Dermis microvascular lymphatic vessel endothelial cell (primary cell): ENCODE results near the gene MADD. TPM values are rescaled to one million over a fixed set of nuclear protein-coding genes. Genes with fewer than 3 reads are reported as not detected.
"Not testable (repeated sequence)": the region's sequence is repeated elsewhere in the genome, so short reads cannot be mapped to it uniquely, and the experiment has no call there.

Experiments
- DNase-seq, 2 donors: peaks; one replicate each; pipeline versions ENCODE4 v3.0.0 to v3.0.0-alpha.2; 2010; ENCODE audit warnings: low read depth in 2 of 2
- total RNA-seq: library from RNA; depleted of rRNA; stranded (reverse); fragments of >200 nt; gene quantifications from 2 replicates; pipeline ENCODE4 v1.2.1, GENCODE V29; 2014

The MADD gene
- total RNA-seq, 1 donor from 2014 or later = 15.5 TPM

DNA sequence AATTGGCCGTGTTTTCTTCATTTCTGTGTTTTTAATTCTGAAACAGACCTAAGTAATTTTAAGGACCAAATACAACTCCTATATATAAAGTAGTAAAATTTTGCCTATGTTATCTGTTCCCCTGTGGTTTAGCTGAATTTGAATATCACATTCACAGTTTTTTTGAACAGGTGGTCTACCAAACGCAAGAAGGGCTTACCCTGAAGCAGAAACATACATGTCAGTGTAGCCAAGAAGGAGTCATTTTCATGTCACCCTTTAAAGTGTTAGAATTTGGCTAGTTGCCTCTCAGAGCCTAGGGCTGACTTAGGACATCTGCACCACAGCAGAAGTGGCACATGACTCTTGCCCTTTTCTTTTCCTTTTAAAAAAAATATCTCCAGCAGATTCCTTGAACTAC is 48.2 kb downstream of the MADD start:
- no peak for DNase-seq

- no peak for DNase-seq
These were observed 54.6 kb downstream of the MADD start for GRCh38 chr11:47324520-47324919.

DNA sequence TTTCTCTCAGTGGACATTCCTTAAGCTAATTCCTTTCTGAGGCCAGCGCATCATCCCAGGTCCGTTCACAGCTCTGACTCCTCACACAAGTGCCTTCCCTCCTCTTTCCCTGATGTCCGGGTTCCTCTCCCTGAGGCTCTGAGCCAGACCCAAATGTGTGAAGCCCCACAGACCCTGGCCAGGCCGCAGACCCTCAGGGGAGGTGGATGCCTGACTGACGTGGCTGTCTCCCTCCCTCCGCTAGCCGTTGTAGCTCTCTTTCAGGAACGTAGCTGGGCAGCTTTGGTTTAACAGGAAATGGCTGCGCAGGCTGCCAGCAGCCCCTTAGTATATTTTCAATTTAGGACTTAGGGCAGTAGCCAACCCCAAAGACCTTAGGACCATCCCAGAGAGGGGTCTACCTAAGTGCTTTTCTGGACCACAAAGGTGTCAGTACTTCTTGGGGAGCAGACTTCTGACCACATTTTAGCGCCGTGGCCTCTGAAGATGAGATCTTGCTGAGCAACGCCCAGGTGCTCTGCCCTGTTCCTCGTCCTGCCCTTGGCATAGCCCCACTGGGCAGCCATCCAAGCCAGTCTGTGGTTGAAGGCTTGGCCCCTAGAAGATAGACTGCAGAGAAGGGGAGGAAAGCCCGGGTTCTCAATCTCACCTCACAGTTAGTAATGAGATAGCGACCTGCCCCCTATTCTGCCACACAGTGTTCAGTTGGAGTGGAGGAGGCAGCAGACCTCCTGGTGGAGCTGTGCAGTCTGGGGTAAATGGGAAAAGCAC is 55.5 kb downstream of the MADD start:
- no peak for DNase-seq

DNA sequence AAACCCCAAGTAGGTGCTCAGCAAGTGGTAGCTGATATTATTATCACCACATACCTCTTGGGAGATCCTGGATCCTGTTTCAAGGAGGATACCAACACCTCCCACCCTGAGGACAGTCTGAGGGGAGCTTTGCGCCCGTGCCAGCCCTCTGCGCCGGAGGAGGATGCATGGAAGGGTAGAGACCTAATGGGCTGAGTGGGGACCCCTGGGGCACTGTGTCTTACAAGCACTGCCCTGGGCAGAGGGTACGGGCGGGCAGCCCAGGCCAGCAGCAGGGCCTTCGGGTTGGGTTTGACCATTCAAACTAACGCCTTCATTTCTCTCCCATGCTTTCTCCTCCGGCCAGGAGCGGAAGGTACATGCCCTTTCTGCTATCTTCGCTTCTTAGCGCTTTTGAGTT is 56.3 kb downstream of the MADD start:
- DNase-seq = no peak

- no peak for DNase-seq
These were observed 57.1 kb downstream of the MADD start for GRCh38 chr11:47327025-47327424.

DNA sequence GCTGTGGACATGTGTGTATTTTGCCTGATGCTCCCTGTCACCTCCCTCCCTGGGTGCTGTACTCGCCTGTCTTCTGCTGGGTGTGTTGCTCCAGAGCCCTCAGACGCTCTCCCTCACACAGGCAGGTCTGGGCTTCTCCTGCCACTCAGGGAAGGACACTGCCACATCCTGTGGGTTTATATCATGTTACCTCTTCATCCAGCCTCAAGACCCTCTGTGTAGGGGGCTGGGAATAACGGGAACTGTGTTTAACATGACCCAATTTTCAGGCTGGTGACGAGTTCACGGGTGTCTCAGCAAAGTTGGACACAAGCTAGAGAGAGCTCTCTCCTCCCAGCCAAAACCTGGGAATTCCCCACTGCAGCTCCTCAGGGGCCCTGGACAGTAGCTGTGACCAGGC is 58.0 kb downstream of the MADD start:
- DNase-seq = no peak

DNA sequence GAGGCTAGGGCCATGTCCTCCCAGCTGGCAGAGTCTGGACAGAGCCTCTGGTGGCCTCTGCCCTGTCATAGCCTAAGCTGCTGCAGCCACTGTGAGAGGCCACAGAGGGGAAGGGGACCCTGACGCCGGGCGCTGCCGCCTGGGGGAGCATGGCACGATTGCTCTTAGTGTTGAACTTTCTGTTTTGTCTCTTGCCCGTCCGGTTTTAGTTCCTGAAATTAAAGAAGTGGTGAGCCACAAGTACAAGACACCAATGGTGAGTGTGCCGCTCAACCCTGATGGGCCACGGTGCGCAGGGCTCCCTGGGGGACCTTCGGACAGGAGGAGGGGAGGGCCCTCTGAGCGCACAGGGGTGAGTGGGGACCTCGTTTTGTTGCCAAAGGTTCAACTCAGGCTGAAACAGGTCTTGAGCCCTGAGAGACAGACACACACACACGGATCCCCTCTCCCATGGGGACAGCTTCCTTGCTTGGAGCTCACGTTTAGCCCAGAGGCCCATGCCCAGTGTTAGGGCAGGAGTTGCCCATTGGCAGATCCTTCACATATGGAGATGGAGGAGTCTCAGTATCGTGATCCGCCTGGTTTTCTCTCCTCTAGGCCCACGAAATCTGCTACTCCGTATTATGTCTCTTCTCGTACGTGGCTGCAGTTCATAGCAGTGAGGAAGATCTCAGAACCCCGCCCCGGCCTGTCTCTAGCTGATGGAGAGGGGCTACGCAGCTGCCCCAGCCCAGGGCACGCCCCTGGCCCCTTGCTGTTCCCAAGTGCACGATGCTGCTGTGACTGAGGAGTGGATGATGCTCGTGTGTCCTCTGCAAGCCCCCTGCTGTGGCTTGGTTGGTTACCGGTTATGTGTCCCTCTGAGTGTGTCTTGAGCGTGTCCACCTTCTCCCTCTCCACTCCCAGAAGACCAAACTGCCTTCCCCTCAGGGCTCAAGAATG is 58.8 kb downstream of the MADD start:
- DNase-seq = no peak

DNA sequence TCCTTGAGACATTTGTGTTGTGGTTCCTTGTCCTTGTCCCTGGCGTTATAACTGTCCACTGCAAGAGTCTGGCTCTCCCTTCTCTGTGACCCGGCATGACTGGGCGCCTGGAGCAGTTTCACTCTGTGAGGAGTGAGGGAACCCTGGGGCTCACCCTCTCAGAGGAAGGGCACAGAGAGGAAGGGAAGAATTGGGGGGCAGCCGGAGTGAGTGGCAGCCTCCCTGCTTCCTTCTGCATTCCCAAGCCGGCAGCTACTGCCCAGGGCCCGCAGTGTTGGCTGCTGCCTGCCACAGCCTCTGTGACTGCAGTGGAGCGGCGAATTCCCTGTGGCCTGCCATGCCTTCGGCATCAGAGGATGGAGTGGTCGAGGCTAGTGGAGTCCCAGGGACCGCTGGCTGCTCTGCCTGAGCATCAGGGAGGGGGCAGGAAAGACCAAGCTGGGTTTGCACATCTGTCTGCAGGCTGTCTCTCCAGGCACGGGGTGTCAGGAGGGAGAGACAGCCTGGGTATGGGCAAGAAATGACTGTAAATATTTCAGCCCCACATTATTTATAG is 59.6 kb downstream of the MADD start:
- DNase-seq = no peak

- DNase-seq = peak; percentile 36 to 58
These were observed 60.3 kb downstream of the MADD start for GRCh38 chr11:47329987-47330931.

GRCh38 chr11:47331454-47332302 is 61.7 kb downstream of the MADD start:
- no peak for DNase-seq

DNA sequence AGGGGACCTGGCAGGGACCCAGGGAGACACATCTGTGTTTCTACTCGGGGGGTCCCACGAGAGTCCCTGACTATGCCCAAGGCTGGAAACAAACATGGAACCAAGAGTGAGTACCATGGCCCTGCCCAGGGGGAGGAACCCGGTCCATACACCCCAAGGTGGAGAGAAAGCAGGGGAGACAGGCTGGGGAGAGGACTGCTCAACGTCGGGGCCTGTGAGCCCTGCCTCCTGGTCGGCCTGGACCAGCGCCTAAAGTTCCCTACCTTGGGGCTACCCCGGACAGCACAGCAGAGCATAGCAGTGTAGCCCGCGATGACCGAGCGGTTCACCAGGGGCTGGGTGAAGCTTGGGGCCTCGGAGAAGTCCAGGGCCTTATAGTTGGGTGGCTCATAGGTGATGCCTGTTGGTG is 62.4 kb downstream of the MADD start:
- DNase-seq = no peak

DNA sequence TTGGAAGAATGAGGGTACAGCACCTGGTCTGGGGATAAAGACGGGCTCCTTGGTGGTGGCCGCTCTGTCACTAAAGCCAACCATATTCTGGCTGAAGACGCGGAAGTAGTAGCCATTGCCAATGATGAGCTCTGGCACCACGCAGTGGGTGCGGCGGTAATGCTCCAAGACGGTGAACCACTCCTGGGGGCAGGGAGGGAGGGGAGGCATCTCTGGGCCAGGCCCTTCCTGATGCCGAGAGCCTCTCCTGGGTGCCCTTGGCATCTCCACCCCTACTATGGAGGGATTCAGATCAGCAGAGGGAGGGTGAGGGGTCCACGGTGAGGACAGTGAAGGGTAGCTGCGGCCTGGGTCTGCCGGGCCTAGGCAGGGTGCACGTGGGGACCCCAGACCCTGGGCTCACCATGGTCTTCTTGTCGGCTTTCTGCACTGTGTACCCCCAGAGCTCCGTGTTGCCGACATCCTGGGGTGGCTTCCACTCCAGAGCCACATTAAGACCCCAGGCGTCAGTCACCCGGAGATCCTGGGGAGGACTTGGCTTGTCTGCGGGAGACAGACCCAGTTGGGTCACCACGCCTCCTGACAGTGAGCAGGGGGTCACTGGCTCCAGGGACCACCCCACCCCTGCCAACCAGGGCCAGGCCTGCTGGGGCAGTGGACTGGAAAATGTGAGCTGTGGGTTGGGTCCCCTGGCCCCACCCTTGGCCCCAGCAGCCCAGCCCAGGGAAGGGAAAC is 63.0 kb downstream of the MADD start:
- no peak for DNase-seq

DNA sequence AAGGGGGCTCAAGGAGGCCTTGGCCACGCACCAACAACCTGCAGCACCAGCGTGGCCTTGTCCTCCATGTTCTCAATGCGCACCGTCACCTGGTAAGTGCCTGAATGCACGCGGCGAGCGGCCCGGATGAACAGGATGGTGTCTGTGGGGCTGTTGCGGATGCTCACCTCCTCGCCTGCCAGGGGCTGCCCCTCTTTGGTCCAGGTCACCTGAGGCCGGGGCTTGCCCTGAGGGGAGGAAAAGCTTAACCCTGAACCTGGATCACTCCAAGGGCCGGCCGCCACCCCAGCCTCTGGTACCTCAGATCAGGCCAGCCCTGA is 63.6 kb downstream of the MADD start:
- DNase-seq = no peak

GRCh38 chr11:47333886-47334443 is 64.0 kb downstream of the MADD start:
- no peak for DNase-seq

GRCh38 chr11:47334699-47335411 is 64.9 kb downstream of the MADD start:
- DNase-seq = not testable (repeated sequence)

DNA sequence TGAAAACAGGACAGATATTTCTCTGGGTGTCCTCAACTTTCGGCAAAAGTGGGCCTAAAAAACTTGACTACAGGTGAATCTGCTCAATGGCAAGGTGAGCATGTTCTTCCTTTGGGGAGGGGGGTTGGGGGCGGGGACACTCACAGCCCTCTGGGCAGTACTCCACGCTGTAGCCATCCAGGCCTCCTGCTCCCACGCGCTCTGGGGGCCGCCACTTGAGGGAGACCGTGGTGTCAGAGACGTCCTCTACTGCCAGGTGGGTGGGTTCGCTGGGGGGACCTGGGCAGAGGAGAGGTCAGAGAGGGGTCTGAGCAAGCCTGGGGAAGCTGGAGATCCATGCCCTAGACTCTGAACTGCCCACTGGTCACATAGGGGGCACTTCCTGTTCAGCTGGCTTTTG is 65.8 kb downstream of the MADD start:
- no peak for DNase-seq

DNA sequence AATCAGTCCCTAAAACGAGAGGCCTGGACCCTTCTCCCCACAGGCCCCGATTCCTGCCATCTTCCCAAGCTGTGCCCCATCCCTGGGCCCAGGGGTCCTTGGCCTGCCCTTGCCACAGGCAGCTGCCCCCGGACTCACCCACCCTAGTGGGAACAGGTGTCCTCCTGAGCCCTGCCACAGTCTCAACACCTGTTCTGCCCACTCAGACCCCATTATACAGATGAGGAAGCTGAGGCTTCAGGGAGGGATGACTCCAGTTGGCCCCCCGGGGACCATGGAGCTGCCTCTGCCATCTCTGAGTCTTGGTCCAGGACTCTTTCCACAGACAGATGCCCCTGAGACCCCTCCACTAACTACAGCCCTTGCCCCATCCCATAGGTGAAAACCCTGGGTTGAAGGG is 66.7 kb downstream of the MADD start:
- no peak for DNase-seq

- DNase-seq = no peak
These were observed 67.4 kb downstream of the MADD start for GRCh38 chr11:47337229-47337924.
